GM12864 (cell line): ENCODE results near the gene ACSL1.

Source experiments
- DNase-seq: peaks from one replicate; pipeline ENCODE4 v3.0.0-alpha.2; 2011; ENCODE audit warnings: low read depth
- H3K4me3 ChIP-seq: 2 replicates; pipeline ENCODE4 v1.5.1; 2011; ENCODE audit warnings: mild to moderate bottlenecking, low read depth, low read length, control low read depth
- TF ChIP-seq, protein P1 (sequence below): IDR thresholded peaks from 2 replicates; pipeline ENCODE4 v1.5.1; 2011; ENCODE audit warnings: low read depth, mild to moderate bottlenecking, moderate library complexity, low read length, control low read depth, inconsistent platforms; ENCODE audit errors: missing control alignments

ACSL1 gene

DNA sequence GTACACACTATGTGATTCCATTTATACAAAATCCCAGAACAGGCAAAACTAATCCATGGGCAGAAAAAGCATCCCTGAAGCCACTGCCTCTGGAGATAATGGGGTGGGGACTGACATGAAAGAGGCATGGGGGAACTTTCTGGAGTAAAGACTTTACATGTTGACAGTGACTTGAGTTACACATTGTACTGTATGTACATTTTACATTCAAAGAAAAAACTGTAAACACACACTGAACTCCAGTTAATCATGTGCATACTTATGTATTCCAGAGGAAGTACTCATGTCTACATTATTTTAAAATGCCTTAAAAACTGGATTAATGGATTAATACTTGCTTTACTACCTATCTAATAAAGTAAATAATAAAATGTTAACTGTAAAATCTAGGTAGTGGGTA lies 113.4 kb downstream of the ACSL1 start:
- TF ChIP-seq, protein P1, sequence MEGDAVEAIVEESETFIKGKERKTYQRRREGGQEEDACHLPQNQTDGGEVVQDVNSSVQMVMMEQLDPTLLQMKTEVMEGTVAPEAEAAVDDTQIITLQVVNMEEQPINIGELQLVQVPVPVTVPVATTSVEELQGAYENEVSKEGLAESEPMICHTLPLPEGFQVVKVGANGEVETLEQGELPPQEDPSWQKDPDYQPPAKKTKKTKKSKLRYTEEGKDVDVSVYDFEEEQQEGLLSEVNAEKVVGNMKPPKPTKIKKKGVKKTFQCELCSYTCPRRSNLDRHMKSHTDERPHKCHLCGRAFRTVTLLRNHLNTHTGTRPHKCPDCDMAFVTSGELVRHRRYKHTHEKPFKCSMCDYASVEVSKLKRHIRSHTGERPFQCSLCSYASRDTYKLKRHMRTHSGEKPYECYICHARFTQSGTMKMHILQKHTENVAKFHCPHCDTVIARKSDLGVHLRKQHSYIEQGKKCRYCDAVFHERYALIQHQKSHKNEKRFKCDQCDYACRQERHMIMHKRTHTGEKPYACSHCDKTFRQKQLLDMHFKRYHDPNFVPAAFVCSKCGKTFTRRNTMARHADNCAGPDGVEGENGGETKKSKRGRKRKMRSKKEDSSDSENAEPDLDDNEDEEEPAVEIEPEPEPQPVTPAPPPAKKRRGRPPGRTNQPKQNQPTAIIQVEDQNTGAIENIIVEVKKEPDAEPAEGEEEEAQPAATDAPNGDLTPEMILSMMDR, result no peak
- no peak for DNase-seq
- H3K4me3 ChIP-seq, result no peak overlapping the region

DNA sequence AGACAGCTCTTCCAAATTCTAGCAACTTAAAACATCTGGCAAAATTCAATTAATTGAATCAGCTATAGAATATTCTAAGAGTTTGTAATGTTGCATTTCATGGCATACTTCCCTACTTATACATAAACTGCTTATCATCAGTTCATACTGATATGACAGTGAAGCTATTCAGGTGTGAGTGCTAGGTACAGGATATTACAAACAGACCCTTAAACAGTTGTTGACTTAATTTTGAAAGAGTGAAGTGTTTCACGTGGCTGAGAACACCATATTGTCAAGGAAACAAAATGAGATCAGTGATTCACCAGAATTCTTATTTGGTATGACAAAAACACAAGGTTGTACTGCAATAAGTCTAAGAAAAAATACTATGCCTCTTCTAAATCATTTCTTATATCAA lies 119.3 kb downstream of the ACSL1 start:
- DNase-seq, result no peak
- no peak overlapping the region for H3K4me3 ChIP-seq
- TF ChIP-seq, protein P1, result no peak

- no peak for DNase-seq
- TF ChIP-seq, protein P1, result no peak
- H3K4me3 ChIP-seq, result no peak overlapping the region
Observed at GRCh38 chr4:184705692-184706091, 120.1 kb downstream of the ACSL1 start.
